ENCODE measurements around the gene TMEM82. TPM values are rescaled to one million over a fixed set of nuclear protein-coding genes. Genes with fewer than 3 reads are reported as not detected.
A peak's percentile ranks its signal among the peaks of the same experiment; 100 is the strongest.

The TMEM82 gene
- total RNA-seq, 2 experiments from 2014 or later: not detected

DNA sequence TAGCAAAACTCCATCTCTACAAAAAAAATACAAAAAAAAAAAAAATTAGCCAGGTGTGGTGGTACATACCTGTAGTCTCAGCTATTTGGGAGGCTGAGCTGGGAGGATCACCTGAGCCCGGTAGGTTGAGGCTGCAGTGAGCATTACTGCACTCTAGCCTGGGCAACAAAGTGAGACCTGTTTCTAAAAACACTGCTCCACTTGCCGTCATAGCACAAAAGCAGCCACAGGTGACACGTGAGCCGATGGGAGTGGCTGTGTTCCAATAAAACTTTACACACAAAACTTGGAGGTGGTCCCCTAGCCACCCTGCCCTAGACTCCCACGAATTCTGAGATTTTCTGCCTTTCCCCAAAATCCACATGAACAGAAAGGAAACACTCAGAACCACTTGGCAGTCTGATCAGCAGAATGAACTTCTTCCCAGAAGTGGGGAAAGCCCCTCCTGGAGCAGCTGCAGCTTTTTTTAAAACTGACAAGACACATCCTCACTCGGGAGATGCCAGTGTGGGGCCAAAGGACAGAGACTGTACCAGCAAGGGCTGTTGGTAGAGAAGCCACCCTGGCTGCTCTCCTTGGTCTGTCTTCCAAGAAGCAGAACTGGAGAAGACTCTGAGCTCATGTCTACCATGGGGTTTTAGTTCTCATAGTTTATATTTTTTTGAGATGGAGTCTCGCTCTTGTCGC is 34.9 kb upstream of the TMEM82 start:
- no peak overlapping the region for H3K4me3 Mint-ChIP-seq
- no peaks in the 10 kb centered on the region for H3K27me3 Mint-ChIP-seq (ENCODE audit: low read depth)
- CTCF ChIA-PET: interaction anchor here (1.0 kb wide), 1 partner anchor 34 kb away, joined by 4 read pairs; no protein-coding TSS in a partner anchor
- H3K4me1 Mint-ChIP-seq (ENCODE audit: low read depth): peaks cover 23% of the 10 kb centered on the region
- H3K9me3 Mint-ChIP-seq: no peaks in the 10 kb centered on the region
- no peak for DNase-seq
- peaks cover 6% of the 10 kb centered on the region for H3K36me3 Mint-ChIP-seq (ENCODE audit: low read depth)
- no peak overlapping the region for H3K27ac Mint-ChIP-seq
- intact Hi-C loops (cut with micrococcal nuclease): no loop called here

DNA sequence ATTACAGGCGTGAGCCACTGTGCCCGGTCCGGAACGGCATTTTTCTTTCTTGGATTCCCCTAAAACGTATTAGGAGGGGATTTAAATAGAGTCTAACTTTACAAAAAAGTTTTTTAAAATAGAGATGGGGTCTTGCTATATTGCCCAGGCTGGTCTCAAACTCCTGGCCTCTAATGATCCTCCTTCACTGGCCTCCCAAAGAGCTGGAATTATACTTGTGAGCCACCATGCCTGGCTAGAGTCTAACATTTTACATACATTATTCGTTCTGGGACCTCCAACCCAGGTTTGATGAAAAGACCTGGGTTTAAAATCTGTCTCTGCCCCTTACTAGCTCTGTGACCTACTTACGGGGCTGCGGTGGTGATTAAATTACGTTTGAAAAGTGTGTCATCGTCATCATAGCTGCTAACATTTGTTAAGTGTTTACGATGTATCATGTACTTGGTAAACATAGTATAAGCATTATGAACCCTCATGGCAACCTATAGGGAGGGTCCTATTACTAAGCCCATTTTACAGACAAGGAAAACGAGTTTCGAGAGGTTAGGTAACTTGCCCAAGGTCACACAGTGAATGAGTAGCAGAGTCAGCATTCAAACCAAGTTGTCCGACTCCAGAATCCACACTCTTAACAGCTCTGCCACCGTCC is 33.7 kb upstream of the TMEM82 start:
- no peak overlapping the region for H3K4me3 Mint-ChIP-seq
- CTCF ChIA-PET: interaction anchor here (1.0 kb wide), 1 partner anchor 107 kb away, joined by 3 read pairs; no protein-coding TSS in a partner anchor
- H3K36me3 Mint-ChIP-seq (ENCODE audit: low read depth): peaks cover 6% of the 10 kb centered on the region
- no peaks in the 10 kb centered on the region for H3K27me3 Mint-ChIP-seq (ENCODE audit: low read depth)
- intact Hi-C loops (cut with micrococcal nuclease): no loop called here
- peaks cover 23% of the 10 kb centered on the region for H3K4me1 Mint-ChIP-seq (ENCODE audit: low read depth)
- DNase-seq: no peak
- no peak overlapping the region for H3K27ac Mint-ChIP-seq
- no peaks in the 10 kb centered on the region for H3K9me3 Mint-ChIP-seq

DNA sequence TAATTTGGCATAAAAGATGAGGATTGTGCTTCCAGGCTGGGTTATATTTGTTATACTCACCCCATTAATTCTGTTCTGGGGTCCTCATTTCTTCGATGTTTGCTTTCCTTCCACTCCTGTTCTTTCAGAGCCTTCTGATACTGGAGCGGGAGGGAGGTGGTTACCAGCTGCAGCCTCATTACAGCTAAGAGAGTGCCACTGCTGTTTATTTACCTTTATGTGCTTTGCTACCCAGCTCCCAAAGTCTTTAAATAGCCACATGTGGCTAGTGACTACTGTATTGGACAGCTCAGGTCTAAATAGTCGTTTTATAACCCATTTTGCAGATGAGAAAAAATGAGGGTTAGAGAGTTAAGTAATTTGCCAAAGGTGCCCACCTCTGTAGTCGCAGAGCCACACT is 33.1 kb upstream of the TMEM82 start:
- no peak for DNase-seq
- Mint-ChIP-seq H3K27me3 (ENCODE audit: low read depth) (no peaks in the 10 kb centered on the region), H3K36me3 (ENCODE audit: low read depth) (peaks cover 6% of the 10 kb centered on the region), H3K27ac (no peak overlapping the region), H3K4me1 (ENCODE audit: low read depth) (peaks cover 22% of the 10 kb centered on the region), H3K9me3 (no peaks in the 10 kb centered on the region), H3K4me3 (no peak overlapping the region)
- intact Hi-C loops (cut with micrococcal nuclease): no loop called here
- CTCF ChIA-PET: interaction anchor here (1.0 kb wide), 1 partner anchor 106 kb away, joined by 3 read pairs; no protein-coding TSS in a partner anchor

DNA sequence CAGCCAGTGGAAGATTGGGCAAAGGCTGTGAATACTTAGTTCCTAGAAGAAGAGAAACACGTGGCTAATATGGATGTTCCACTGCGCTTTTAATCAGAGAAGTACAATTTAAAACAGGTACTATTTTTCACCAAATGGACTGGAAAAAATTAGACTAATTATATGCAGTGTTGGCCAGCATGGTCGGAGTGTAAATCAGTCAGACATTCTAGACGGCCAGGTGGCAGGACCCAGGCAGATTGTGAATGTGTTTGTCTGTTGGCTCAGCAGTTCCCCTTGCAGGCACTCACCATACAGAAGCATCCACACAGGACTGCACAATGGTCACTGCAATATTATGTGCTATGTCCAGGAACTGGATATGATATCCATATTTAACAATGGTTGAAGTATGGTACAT is 30.1 kb upstream of the TMEM82 start:
- intact Hi-C loops (cut with micrococcal nuclease): no loop called here
- H3K9me3 Mint-ChIP-seq: no peaks in the 10 kb centered on the region
- CTCF ChIA-PET: no interaction called here
- H3K4me1 Mint-ChIP-seq (ENCODE audit: low read depth): peaks cover 11% of the 10 kb centered on the region
- DNase-seq: no peak
- no peaks in the 10 kb centered on the region for H3K27me3 Mint-ChIP-seq (ENCODE audit: low read depth)
- H3K36me3 Mint-ChIP-seq (ENCODE audit: low read depth): no peaks in the 10 kb centered on the region
- no peak overlapping the region for H3K27ac Mint-ChIP-seq
- H3K4me3 Mint-ChIP-seq: no peak overlapping the region

DNA sequence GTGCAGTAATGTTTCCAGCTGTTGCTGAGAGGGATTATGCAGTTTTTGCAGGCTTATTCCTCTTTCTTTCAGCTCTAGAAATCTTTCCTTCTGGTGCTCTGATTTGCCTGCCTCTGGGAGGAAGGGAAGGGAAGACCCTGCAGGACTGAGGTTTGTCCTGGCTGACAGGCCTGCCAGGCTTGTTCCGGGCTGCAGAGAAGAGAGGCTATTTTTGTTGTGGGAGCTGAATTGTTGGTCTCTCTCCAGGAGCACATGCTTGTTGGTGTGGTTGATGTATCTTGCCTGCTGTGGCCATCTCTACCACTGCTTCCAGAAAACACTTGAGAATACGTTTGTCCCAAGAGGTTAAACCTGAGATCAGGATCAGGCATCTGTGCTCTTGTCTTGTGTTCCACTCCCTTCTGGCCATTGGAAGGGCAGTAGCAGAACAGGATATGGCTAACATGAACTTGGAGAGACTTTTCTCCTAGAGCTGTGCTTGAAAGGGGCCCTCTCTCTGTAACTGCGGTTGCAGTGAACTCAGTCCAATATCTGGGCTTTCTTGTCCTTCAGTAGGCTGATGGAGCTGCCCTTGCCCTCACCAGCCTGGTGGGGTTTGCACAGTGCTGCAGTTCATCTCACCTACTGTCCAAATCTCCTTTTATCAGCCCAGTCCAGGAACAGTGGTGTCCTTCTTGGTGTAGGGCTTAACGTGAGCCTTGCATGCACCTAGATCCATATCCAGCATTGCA is 27.7 kb upstream of the TMEM82 start:
- Mint-ChIP-seq H3K27ac (no peak overlapping the region), H3K27me3 (ENCODE audit: low read depth) (no peaks in the 10 kb centered on the region), H3K36me3 (ENCODE audit: low read depth) (peaks cover under 1% of the 10 kb centered on the region), H3K4me3 (no peak overlapping the region), H3K9me3 (no peaks in the 10 kb centered on the region), H3K4me1 (ENCODE audit: low read depth) (peaks cover 4% of the 10 kb centered on the region)
- DNase-seq: no peak
- intact Hi-C loops (cut with micrococcal nuclease): no loop called here
- CTCF ChIA-PET: no interaction called here

DNA sequence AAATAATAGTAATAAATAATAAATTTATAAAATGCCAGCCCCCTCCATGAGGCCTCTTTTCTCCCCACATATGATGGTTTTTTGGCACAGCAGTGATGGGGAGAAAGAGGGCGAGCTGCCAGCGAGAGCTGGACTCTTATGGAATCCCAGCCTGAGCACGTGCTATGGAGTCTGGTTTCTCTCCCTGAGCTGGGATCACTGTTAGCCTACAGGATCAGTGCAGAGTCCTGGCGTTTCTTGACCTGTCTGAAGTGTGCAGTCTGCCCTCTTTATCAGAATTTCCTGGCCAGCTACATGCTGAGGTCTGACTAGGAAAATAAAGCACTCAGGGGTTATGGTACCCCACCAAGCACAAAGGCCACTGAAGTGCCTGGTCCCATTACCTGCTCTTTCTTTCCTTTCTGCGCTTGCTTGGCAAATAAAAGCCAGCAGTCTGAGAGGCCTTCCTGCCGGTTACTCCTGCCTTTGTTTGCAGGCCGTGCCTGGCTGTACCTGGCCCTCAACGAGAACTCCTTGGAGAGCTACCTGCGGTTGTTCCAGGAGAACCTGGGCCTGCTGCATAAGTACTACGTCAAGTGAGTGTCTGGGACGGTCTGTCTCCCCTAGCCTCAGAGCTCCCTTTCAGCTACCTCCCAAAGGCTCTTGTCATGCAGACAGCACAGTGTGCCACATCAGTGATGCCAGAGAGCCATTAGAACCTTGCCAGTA is 24.7 kb upstream of the TMEM82 start:
- intact Hi-C loops (cut with micrococcal nuclease): no loop called here
- Mint-ChIP-seq H3K9me3 (no peaks in the 10 kb centered on the region), H3K4me1 (ENCODE audit: low read depth) (no peaks in the 10 kb centered on the region), H3K27ac (no peak overlapping the region), H3K36me3 (ENCODE audit: low read depth) (peaks cover 4% of the 10 kb centered on the region), H3K27me3 (ENCODE audit: low read depth) (no peaks in the 10 kb centered on the region), H3K4me3 (no peak overlapping the region)
- DNase-seq: no peak
- CTCF ChIA-PET: interaction anchor here (0.7 kb wide), 1 partner anchor 283 kb away, joined by 4 read pairs; no protein-coding TSS in a partner anchor

DNA sequence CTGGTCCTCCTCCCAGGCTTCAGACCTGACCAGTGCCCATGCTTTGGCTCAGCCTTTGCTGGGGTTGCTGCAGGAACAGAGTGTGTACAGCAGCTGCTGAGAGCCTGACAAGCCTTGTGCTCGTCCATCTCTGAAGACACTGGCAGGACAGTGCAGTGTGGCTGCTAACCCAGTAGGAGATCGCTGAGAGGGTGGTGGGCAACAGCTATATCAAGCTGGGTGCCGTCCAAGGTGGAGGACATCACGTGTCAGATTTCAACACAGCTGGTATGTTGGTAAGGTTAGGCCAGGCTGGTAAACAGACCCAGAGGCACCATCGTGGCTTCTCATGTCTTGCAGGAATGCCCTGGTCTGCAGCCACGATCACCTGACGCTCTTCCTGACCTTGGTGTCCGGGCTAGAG is 24.1 kb upstream of the TMEM82 start:
- DNase-seq: no peak
- Mint-ChIP-seq H3K27ac (no peak overlapping the region), H3K36me3 (ENCODE audit: low read depth) (peaks cover 4% of the 10 kb centered on the region), H3K4me1 (ENCODE audit: low read depth) (no peaks in the 10 kb centered on the region), H3K27me3 (ENCODE audit: low read depth) (no peaks in the 10 kb centered on the region), H3K9me3 (no peaks in the 10 kb centered on the region), H3K4me3 (no peak overlapping the region)
- CTCF ChIA-PET: interaction anchor here (0.7 to 0.9 kb wide), 2 partner anchors 226 to 283 kb away, joined by 3 to 4 read pairs; no protein-coding TSS in a partner anchor
- intact Hi-C loops (cut with micrococcal nuclease): no loop called here

DNA sequence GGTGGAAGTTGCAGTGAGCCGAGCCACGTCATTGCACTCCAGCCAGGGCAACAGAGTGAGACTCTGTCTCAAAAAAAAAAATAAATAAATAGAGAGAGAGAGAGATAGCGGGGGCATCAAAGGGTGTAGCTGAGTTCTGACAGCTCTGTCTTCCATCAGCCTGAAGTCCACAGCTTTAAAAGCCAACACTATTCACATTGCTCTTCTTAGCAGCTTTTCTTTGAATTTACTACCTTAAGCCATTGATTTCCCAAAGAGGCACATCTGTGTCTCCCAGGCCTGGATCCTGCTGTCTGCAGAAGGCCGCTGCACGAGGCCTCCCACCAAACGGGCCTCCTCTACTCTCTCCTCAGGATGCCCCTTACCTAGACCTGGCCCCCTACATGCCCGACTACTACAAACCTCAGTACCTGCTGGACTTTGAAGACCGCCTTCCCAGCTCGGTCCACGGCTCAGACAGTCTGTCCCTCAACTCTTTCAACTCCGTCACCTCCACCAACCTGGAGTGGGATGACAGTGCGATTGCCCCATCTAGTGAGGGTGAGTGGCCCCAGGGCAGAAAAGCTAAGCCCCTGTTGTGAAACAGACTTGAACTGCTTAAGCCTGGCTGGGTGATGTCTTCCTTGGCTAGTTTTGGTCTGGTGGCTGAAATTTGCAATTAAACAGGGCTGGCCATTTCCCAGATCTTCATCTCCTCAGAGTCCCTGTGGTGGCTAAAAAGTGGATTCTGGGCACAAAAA is 22.7 kb upstream of the TMEM82 start:
- CTCF ChIA-PET: interaction anchor here (0.6 kb wide), 1 partner anchor 76 kb away, joined by 5 read pairs; no protein-coding TSS in a partner anchor
- Mint-ChIP-seq H3K4me3 (no peak overlapping the region), H3K9me3 (no peaks in the 10 kb centered on the region), H3K4me1 (ENCODE audit: low read depth) (no peaks in the 10 kb centered on the region), H3K27ac (peak overlapping the region; percentile 22), H3K36me3 (ENCODE audit: low read depth) (peaks cover 4% of the 10 kb centered on the region), H3K27me3 (ENCODE audit: low read depth) (no peaks in the 10 kb centered on the region)
- intact Hi-C loops (cut with micrococcal nuclease): no loop called here
- peak; percentile 32 for DNase-seq

DNA sequence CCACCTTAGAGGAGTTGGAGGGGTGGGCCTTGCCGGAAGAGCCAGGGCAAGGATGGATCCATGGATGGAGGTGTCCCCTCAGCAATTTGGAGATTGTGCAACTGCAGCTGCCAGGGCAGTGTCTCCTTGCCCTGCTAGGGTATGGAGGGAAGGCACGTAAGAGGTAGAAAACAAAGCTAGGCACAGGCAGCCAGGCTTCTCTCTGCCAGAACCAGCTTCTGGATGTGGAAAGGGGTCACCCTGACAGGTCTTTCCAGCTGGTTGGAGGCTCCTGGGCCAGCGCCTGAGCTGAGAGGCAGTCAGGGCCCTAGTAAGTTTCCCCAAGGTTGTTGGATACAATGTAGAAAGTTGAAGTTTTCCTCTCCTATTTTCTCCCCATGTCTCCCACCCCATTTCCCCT is 21.4 kb upstream of the TMEM82 start:
- Mint-ChIP-seq H3K9me3 (no peaks in the 10 kb centered on the region), H3K36me3 (ENCODE audit: low read depth) (peaks cover 5% of the 10 kb centered on the region), H3K27me3 (ENCODE audit: low read depth) (no peaks in the 10 kb centered on the region), H3K27ac (no peak overlapping the region), H3K4me3 (no peak overlapping the region), H3K4me1 (ENCODE audit: low read depth) (no peaks in the 10 kb centered on the region)
- CTCF ChIA-PET: no interaction called here
- no peak for DNase-seq
- intact Hi-C loops (cut with micrococcal nuclease): no loop called here

DNA sequence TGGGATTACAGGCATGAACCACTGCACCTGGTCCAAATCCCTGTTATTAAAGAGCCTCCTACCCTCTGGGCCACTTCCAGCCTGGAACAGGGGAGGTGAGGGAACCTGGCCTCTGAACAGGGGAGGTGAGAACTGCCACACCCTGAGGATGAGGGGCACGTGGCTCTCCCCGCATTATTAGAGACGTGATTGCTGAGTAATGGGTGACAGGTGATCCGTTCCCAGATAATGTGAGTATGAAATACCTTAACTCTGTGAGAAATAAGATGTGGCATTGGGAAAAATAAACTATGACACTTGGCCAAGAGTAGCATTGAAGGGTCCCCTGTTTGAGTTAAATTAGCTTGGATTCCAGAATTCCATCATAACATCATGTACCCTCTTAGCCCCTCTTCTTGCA is 19.9 kb upstream of the TMEM82 start:
- intact Hi-C loops (cut with micrococcal nuclease): no loop called here
- H3K27ac Mint-ChIP-seq: no peak overlapping the region
- no peak for DNase-seq
- no peaks in the 10 kb centered on the region for H3K27me3 Mint-ChIP-seq (ENCODE audit: low read depth)
- no peaks in the 10 kb centered on the region for H3K9me3 Mint-ChIP-seq
- H3K4me1 Mint-ChIP-seq (ENCODE audit: low read depth): no peaks in the 10 kb centered on the region
- peaks cover 7% of the 10 kb centered on the region for H3K36me3 Mint-ChIP-seq (ENCODE audit: low read depth)
- no peak overlapping the region for H3K4me3 Mint-ChIP-seq
- CTCF ChIA-PET: interaction anchor here (0.6 kb wide), 1 partner anchor 221 kb away, joined by 3 read pairs; no protein-coding TSS in a partner anchor

DNA sequence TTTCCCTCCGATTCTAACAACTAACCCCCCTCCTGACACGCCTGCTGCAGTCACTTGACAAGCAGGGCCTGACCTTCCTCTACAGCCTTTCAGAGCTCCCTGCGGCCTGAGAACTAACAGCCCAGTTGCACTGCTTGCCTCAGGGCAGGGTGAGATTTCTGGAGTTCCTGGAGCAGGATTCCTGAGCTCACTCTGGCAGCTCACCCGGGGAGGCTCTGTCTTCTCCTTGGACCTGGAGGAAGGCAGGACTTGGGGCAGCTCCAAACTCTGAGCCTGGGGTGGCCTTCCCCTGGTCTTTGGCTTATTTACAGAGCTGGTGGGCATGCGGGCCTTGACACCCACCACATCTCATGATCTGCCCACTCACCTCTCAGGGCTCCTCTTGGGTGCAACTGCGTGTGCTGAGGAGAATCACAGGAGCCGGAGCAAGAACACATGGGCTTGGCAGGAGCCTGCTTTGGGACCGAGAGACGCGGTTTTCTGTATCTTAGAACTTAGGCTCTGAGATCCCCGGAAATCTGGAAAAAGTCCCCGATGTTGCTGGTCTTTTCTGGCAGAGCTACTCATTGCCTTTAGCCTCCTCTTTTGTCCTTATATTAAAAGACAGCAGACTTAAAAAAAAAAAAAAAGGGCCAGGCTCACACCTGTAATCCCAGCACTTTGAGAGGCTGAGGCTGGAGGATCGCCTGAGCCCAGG is 19.3 kb upstream of the TMEM82 start:
- Mint-ChIP-seq H3K27me3 (ENCODE audit: low read depth) (no peaks in the 10 kb centered on the region), H3K4me3 (no peak overlapping the region), H3K4me1 (ENCODE audit: low read depth) (no peaks in the 10 kb centered on the region), H3K36me3 (ENCODE audit: low read depth) (peaks cover 9% of the 10 kb centered on the region), H3K27ac (no peak overlapping the region), H3K9me3 (no peaks in the 10 kb centered on the region)
- CTCF ChIA-PET: interaction anchor here (0.6 kb wide), 1 partner anchor 222 kb away, joined by 3 read pairs; no protein-coding TSS in a partner anchor
- DNase-seq: no peak
- intact Hi-C loops (cut with micrococcal nuclease): no loop called here
